IPS DF 4.7 (cell line): ENCODE results near the gene STARD9.
"Not testable (repeated sequence)": the region's sequence is repeated elsewhere in the genome, so short reads cannot be mapped to it uniquely, and the experiment has no call there.

ENCODE experiments used
- DNase-seq: peaks from one replicate; pipeline ENCODE4 v3.0.0-alpha.2; 2013; ENCODE audit warnings: low spot score; ENCODE audit errors: extremely low read depth

STARD9 gene

DNA sequence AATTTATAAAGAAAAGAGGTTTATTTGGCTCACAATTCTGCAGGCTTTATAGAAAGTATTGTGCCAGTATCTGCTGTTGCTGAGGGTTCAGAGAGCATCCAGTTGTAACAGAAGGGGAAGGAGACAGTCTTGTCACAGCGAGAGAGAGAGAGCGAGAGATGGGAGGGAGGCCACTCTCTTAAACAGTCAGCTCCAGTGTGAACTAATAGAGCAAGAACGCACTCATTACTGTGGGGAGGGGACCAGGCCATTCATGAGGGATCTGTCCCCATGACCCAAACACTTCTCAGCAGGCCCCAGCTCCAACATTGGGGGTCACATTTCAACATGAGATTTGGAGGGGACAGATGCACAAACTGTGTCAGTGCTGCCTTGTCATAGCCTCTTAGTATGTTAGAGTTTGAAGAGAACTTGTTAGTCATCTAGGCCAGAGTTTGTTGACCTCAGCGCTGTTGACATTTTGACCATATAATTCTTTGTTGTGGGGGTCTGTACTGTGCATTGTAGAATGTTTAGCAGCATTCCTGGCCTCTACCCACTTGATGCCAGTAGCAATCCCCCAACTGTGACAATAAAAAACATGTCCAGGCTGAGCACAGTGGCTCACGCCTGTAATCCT is 15.3 kb downstream of the STARD9 start:
- no peak for DNase-seq

DNA sequence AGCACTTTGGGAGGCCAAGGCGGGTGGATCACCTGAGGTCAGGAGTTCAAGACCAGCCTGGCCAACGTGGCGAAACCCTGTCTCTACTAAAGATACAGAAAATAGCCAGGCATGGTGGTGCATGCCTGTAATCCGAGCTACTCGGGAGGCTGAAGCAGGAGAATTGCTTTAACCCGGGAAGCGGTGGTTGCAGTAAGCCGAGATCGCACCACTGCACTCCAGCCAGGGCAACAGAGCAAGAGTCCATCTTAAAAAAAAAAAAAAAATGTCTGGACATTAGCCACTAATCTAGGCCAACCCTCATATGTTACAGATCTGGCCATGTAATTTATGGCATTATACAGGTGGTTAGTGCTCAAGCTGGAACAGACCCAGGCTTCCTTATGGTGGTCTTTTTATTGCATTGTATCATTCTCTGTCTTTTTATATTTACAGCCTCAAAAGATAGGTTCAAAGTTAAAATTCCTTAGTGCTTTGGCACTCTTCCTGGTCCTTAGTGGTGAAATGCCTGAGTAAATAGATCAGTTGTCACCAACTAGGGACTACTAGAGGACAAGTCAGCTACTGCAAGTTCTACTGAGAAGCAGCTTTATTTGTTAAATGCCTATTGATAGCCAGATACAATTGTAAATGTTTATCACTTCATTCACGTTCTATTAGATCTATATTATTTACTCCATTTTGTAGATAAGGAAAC is 16.0 kb downstream of the STARD9 start:
- no peak for DNase-seq

DNA sequence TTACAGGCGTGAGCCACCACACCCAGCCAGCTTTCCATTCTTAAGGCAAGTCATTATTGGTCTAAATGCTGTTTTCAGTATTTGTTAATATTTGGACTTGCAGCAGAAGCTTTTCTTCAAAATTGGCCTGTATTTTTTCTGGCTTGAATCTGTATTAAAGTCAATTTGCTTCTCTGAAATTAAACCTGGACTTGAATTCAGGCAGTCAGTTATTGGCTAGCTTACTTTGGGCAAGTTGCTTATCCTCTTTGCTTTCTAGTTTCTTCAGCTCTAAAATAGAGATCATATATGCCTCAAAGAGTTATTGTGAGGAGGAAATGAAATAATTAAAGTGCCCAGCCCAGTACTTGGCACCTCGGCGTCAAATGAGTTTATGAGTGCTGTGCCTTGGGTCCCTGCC is 17.3 kb downstream of the STARD9 start:
- no peak for DNase-seq

DNA sequence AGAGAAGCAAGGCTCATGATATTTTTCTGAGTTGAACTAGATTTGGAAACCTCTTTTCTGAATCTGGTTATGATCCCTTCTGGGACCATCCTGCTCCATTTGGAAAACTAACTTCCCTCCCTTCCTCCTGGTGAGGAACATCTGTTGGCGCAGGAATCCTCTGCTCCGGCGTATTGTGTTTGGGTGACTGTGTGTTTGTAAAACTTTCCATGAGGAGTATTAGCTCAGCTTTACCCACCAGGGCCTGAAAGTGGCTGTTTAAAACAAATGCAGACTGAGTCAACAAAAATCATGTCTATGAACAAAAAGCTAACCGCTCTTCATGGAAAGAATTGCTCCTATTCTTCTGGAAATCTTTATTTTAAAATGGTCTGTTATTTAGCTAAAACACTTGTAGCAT is 17.7 kb downstream of the STARD9 start:
- no peak for DNase-seq

DNA sequence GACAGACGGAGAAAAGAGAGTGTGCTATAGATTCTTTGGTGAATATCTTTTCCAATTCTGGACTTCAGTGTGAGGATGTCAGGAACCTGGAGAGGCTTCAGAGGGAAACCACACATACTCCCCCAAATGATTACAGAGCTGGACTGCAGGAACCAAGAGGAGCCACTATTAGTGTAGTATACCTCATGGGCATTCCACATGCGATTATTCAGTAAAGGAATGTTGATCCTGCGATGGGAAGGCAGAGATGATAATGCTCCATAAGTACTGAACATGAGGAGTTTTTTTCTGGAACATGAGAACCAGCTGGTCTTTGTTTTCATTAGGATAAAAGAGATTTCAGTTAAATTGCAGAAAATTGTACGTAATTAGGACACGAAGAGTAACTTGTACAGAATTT is 18.7 kb downstream of the STARD9 start:
- DNase-seq, result no peak

DNA sequence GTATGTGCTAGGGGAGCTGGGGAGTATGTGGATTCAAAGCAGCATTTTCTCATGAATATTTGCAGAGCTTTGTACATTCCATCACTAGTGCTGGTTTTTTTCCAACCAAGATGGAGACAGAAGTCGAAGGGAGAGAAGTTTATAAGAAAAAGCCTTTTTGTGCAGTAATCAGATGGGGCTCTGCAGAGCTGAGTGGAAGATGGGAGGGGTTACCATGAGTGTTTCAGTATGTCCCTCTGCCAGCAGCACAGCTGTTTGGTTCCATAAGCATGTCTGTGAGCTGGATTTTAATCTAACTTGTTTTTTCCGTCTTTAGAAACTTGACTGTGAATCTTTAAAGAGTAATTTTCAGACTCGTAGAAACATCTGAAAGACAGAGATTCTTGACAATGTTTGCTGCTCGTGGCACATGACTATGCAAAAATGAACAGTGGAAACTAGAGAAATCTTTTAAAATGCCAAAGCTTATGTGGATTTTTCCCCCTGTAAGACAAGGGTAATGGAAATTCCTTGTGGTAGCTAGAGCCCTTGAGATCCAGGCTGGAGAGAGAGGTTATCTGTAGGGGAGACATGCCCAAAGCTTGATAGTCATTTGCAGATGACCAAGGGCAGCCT is 20.3 kb downstream of the STARD9 start:
- DNase-seq, result no peak

DNA sequence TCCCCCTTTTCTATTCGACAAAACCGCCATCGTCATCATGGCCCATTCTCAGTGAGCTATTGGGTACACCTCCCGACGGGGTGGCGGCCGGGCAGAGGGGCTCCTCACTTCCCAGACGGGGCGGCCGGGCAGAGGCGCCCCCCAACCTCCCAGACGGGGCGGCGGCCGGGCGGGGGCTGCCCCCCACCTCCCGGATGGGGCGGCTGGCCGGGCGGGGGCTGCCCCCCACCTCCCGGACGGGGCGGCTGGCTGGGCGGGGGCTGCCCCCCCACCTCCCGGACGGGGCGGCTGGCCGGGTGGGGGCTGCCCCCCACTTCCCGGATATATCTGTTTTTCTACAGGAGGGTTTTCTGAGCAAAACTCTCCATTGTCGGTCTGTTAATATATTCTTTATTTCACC is 25.9 kb downstream of the STARD9 start:
- not testable (repeated sequence) for DNase-seq

DNA sequence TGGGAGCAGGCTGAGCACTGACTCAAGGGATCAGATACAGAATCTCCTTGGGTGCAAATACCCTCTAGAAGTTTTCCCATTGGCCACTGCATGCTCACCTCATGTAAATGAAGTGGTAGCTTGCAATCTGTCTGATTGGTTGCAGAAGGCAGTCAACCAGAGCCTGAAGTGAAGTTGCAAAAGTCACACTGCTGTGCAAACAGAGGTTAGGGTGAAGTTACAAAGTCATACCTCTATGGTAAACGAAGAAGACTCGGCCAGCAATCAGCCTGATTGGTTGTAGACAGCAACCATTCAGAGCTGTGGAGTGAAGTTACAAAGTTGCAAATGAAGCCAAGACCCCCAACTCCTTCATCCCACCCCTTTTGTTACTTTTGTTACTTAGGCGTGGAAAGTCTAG is 27.1 kb downstream of the STARD9 start:
- DNase-seq, result no peak

DNA sequence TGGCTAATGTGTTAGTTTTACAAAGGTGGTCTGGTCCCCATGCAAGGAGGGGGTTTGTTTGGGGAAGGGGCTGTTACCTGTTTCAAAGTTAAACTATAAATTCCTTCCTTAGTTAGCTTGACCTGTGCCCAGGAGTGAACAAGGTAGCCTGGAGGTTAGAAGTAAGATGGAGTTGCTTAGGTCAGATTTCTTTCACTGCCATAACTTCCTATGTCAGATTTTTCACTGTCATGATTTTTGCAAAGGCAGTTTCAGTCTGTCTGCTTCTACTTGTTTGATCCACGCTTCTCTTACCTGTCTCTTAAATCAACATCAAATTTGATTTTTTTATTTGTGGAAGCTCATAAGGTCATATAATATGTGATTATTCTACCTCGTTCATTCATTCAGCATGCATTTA is 28.6 kb downstream of the STARD9 start:
- DNase-seq, result no peak

DNA sequence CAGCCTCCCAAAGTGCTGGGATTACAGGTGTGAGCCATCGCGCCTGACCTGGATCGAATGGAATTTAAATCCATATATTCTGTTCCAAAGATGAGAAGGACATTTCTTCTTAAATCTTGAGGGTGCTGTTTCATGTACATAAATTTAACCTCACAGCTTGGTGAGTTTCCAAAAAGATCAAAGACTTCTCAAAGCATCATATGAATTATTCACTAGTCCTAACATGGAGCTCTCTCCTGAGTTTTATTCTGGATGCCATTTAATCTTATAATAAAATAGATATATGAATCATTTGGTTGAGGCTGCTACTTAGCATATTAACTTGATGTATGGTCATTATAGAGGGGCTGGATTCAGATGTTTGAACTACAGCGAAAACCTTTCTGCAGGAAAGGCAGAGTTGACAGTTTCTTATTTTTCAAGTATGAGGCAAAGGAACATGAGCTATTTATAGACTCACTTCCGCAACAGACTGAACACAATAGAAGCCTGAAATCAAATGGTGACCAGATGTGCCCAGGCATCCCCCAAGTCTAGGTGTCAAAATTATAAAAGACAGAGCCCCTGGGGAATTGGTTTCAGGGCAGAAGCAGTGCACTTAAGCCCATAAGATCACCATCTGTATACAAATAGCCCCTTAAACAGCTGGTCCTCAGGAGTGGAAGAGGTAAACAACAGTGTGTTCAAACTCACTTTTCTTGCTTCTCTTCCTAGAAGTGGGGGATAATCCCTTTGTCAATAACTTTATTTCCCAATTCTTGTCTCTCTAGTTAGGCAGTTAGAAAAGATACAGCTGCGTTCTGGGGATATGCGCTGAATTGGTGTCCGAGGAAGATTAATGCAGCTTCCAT is 29.7 kb downstream of the STARD9 start:
- DNase-seq, result no peak

DNA sequence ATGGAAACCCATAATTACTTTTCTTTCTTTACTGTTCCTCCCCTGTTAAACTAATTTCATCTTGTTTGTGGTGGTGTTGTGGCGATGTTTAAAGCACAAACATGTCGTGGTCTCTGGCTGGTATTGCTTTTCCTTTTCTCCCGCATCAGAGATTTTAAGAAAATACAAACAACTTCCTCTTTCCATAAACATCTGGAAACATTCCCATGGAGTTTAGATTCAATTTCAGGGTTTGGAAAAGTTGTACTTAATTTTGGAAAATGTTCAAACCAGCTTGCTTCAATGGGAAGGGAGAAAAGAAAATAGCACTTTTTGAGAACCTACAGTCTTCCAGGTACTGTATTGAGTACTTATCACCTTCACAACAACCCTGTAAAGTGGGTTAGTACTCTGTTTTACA is 30.4 kb downstream of the STARD9 start:
- DNase-seq, result no peak

DNA sequence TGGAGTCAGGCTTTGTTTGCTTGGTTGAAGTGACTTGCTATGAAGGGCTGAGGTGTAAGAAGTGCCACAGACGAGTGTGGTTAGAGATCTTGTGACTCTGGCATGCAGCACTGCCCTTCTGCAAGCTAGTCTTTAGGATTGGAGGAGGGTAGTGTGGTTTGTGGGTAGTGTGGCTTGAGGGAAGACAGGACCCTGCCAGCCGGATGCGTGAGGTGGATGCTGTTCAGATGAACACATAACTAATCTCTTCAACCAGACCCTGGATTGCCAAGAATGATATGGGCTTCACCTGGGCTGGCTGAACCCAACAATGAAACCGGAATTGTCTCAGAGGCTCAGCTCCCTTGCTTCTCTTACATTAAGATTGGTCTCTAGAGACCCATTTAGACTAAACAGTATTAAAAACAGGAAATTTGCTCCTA is 32.7 kb downstream of the STARD9 start:
- no peak for DNase-seq

DNA sequence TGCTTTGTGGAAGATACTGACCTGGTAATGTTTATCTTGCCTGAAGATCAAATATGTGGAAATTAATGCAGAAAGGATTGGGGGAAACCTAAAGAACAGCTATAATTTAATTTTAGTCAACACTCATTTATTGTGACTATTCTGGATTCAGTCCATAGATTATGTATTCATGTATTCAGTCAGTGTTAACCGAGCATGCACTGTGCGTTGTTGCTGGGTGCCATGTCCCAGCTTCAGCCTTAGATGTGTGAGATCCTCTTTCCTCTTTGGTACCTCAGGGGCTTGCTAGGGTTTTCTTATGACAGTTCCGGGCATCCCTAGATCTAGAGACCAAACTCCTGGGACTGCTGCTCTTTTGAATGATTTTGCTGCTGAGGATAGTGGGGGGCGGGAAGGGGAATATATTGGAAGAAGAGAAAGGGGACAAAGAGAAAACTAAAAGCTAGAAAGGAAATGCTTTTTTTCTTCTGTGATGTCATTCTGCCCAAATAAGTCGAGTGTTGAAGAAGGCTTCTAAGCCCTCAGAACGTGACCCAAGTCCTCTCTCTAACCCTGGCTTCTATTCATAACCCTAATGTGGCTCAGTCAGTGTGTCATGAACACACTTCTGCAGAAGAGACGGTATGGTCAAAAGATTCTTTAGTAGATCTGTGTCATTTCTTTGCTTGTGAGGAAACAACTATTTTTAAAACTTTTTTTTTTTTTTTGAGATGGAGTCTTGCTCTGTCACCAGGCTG is 33.5 kb downstream of the STARD9 start:
- DNase-seq, result no peak

DNA sequence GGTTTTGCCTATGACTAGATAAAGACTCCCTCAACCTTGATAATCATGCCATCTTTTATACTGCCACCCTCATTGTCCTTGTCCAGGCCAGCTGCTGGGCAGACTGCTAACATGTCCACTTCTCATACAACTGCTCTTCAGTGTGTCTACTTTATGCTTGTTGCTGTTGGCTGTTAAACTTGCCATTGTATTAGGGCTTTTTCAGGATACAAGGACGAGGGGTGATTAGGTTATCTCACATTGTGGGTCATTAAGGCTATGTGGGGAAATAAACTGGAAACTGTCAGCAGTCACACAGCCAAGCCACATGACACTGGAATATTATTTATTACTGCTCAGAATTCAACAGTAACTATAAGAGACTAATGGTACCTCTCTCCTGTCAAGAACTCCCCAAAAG is 36.1 kb downstream of the STARD9 start:
- DNase-seq, result no peak

DNA sequence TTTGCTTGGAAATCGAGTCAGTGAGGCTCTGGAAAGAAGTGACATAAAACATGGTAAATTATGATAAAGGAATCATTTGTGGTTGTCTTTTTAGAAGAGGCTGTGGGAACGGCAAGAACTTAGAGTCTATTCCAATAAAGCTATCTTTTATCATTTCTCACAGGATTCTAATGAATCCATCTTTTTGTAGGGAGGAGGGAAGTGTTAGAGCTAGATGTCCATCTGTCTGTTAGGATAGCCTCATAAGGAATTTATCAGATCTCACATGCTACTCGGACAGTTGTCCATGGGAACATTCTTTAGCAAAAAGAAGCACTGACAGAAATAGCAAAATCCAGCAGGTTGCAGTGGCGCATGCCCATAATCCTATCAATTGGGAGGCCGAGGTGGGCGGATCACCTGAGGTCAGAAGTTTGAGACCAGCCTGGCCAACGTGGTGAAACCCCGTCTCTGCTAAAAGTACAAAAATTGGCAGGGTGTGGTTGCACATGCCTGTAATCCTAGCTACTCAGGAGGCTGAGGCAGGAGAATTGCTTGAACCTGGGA is 37.0 kb downstream of the STARD9 start:
- no peak for DNase-seq

DNA sequence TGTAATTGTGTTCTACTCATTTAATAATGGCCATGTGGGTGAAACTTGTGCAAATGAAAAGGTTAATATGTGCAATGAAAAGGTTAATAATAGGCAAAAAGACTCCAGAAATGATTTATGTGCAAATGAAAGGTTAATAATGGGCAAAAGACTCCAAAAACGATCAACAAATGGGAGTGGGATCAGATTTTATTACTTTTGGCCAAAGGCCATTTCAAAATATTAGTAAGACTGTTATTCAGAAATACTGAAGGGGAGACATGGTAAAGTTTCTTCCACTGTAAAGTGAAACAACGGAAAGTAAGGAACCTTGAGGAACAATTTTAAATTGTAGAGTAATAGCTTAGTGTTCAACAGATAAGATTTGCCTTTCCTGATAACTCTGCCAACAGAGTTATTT is 40.7 kb downstream of the STARD9 start:
- DNase-seq, result no peak

DNA sequence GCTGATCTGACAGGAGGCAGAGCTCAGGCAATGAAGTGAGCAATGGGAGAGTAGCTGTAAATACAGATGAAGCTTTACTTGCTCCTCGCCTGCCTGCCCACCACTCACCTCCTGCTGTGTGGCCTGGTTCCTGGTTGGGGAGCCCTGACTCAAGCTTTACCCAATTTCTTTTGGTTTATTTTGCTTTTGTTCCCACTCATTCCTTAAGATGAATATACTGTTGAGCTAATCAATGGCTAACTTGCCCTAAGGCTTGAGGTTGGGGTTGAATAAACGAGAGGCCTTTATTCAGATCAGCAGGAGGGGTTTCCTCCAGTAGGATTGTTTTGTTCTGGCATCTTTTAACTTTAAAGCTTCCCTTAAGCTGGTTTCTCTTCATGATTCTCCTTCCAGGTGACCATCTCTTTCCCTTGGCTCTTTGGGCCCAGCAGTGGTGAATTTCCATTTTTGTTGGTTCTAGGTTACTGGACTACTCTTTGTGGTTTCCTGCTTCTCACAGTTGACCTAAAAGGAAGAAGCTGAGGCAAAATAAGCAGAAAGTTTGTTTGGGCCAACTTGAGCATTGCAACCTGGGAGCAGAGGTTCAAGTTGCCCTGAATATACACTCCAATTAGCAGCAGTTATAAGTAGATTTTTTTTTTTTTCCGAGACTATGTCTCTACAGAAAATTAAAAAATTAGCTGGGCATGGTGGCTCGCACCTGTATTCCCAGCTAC is 44.4 kb downstream of the STARD9 start:
- DNase-seq, result peak; percentile 53

DNA sequence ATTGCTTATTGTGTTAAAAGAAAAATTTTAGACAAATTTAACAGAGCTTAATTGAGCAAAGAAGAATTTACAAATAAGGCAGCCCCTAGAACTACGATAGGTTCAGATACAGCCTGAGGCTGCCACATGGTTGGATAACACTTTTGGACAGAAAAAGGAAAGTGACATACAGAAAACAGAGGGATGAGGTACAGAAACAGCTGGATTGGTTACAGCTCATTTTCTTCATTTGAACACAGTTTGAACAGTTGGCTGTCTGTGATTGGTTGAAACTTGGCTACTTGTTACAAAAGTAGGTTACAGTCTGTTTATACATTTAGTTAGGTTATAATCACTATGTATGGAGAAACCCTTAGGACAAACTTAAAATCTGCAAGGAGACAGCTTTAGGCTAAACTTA is 46.0 kb downstream of the STARD9 start:
- DNase-seq, result no peak

DNA sequence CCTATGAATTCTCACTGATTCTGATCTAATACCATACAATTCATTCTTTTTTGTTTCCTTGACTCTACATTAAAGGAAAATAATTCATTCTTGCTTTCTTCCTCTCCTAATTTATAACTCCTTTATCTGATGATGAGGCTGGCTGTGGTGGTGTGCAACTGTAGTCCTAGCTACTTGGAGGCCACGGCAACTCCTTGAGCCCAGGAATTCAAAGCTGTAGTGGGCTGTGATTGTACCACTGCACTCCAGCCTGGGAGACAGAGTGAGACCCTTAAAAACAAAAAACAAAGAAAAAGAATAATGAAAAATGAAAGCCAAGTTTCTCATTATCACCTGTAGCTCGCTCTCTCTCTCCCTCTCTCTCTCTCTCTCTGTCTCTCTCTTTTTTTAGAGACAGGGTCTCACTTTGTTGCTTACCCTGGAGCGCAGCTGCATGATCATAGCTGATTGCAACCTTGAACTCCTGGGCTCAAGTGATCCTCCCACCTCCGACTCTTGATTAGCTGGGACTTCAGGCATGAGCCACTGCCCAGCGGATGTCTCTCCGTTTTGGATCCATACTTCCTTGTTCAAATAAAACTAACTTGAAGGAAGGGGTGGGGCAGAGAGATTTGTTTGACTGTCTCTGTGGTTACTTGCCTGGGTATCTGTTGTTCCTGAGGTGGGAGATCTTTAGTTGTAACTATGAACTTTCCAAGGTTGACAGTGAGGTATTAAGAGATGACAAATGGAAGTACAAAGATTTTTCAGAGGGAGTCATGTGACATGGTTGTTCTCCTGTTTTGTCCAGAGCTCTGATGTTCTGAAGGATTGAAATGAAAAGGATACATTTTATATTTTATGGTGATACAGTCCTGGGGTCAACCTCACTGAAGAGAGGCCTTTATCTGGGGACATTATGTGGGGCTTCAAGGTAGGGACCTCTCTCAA is 46.9 kb downstream of the STARD9 start:
- no peak for DNase-seq
